GM19372 (cell line): Measurements from ENCODE around the gene CDK13.
"Not testable (repeated sequence)": the region's sequence is repeated elsewhere in the genome, so short reads cannot be mapped to it uniquely, and the experiment has no call there.

Experiments used
- ATAC-seq: cut with Tn5 transposase; IDR thresholded peaks from one replicate; pipeline ENCODE4 v1.9.1; 2021; ENCODE audit warnings: mild to moderate bottlenecking, low read depth, moderate library complexity; ENCODE audit not compliant: unreplicated experiment

CDK13 gene

GRCh38 chr7:39949971-39950472 is at the start of gene CDK13:
Gene CDK13, plus strand, starts transcription at chr7:39950256. Its CDS starts 386 bp downstream, at chr7:39950642.
- ATAC-seq: peak; percentile 33

GRCh38 chr7:39904077-39904486 is 46.0 kb upstream of the CDK13 start:
- no peak for ATAC-seq

- no peak for ATAC-seq
Observed at GRCh38 chr7:39908141-39908540, 41.9 kb upstream of the CDK13 start.

- ATAC-seq: no peak
Observed at GRCh38 chr7:39908973-39909372, 41.1 kb upstream of the CDK13 start.

GRCh38 chr7:39909526-39909925 is 40.5 kb upstream of the CDK13 start:
- no peak for ATAC-seq

GRCh38 chr7:39910108-39910869 is 39.8 kb upstream of the CDK13 start:
- ATAC-seq: no peak

- no peak for ATAC-seq
Observed at GRCh38 chr7:39911167-39911566, 38.9 kb upstream of the CDK13 start.

- ATAC-seq: not testable (repeated sequence)
Observed at GRCh38 chr7:39915847-39916246, 34.2 kb upstream of the CDK13 start.

- no peak for ATAC-seq
Observed at GRCh38 chr7:39919646-39920045, 30.4 kb upstream of the CDK13 start.

GRCh38 chr7:39921506-39922175 is 28.4 kb upstream of the CDK13 start:
- ATAC-seq: no peak

- no peak for ATAC-seq
Observed at GRCh38 chr7:39922580-39922979, 27.5 kb upstream of the CDK13 start.

GRCh38 chr7:39923091-39923490 is 27.0 kb upstream of the CDK13 start:
- no peak for ATAC-seq

- no peak for ATAC-seq
Observed at GRCh38 chr7:39924122-39924521, 25.9 kb upstream of the CDK13 start.

GRCh38 chr7:39926111-39926510 is 23.9 kb upstream of the CDK13 start:
- ATAC-seq: no peak

GRCh38 chr7:39927018-39927417 is 23.0 kb upstream of the CDK13 start:
- no peak for ATAC-seq

GRCh38 chr7:39934132-39934531 is 15.9 kb upstream of the CDK13 start:
- ATAC-seq: no peak

- no peak for ATAC-seq
Observed at GRCh38 chr7:39936761-39937160, 13.3 kb upstream of the CDK13 start.

- ATAC-seq: no peak
Observed at GRCh38 chr7:39937366-39938153, 12.5 kb upstream of the CDK13 start.

- ATAC-seq: no peak
Observed at GRCh38 chr7:39942883-39943282, 7.2 kb upstream of the CDK13 start.

GRCh38 chr7:39946693-39947092 is 3.4 kb upstream of the CDK13 start:
- no peak for ATAC-seq

- no peak for ATAC-seq
Observed at GRCh38 chr7:39948375-39948955, 1.6 kb upstream of the CDK13 start.
